Fibroblast of lung (primary cell): ENCODE measurements around the gene NDC1. TPM values are rescaled to one million over a fixed set of nuclear protein-coding genes. Genes with fewer than 3 reads are reported as not detected.

ENCODE experiments used
- DNase-seq, 2 donors: peaks; one replicate each; pipeline versions ENCODE4 v3.0.0 to v3.0.0-alpha.2; 2010; ENCODE audit warnings: low read depth in 2 of 2
- H2AFZ ChIP-seq: 2 replicates; pipeline ENCODE4 v1.5.1; 2012; ENCODE audit warnings: low read length, control low read depth, inconsistent platforms
- H3K27ac ChIP-seq: 2 replicates; pipeline ENCODE4 v1.5.1; 2011; ENCODE audit warnings: low read length, control low read depth; ENCODE audit not compliant: insufficient read depth
- H3K27me3 ChIP-seq: 2 replicates; pipeline ENCODE4 v1.5.1; 2011; ENCODE audit warnings: mild to moderate bottlenecking, low read length; ENCODE audit not compliant: control insufficient read depth, insufficient read depth
- H3K36me3 ChIP-seq: 2 replicates; pipeline ENCODE4 v1.5.1; 2011; ENCODE audit warnings: low read length; ENCODE audit not compliant: control insufficient read depth, insufficient read depth
- H3K4me1 ChIP-seq: 2 replicates; pipeline ENCODE4 v1.5.1; 2011; ENCODE audit warnings: low read length; ENCODE audit not compliant: control insufficient read depth, insufficient read depth; ENCODE audit errors: extremely low read depth
- H3K4me2 ChIP-seq: 2 replicates; pipeline ENCODE4 v1.5.1; 2011; ENCODE audit warnings: low read length, control low read depth; ENCODE audit not compliant: insufficient read depth; ENCODE audit errors: extremely low read depth
- H3K4me3 ChIP-seq, 4 experiments: fragments of 200-600 bp in 1 of 4; sonication (generic) in 1 of 4; replicated peaks in 1 of 4; 2 replicates each; pipeline ENCODE4 v1.5.1; 2011 to 2016; ENCODE audit warnings: low read length in 4 of 4, low read depth in 3 of 4, mild to moderate bottlenecking in 3 of 4, control low read depth in 2 of 4, inconsistent platforms in 1 of 4, mixed read lengths in 1 of 4; ENCODE audit not compliant: insufficient read depth in 1 of 4; ENCODE audit errors: control extremely low read depth in 1 of 4
- H3K79me2 ChIP-seq: 2 replicates; pipeline ENCODE4 v1.5.1; 2012; ENCODE audit warnings: mild to moderate bottlenecking, low read length, inconsistent platforms; ENCODE audit not compliant: control insufficient read depth, insufficient read depth
- H3K9ac ChIP-seq: 2 replicates; pipeline ENCODE4 v1.5.1; 2011; ENCODE audit warnings: mild to moderate bottlenecking, low read length, control low read depth; ENCODE audit not compliant: insufficient read depth
- H3K9me3 ChIP-seq: 2 replicates; pipeline ENCODE4 v1.5.1; 2012; ENCODE audit warnings: low read depth, low read length; ENCODE audit not compliant: control insufficient read depth, insufficient read depth
- H4K20me1 ChIP-seq: 2 replicates; pipeline ENCODE4 v1.5.1; 2011; ENCODE audit warnings: low read length; ENCODE audit not compliant: control insufficient read depth, insufficient read depth; ENCODE audit errors: extremely low read depth
- EZH2 ChIP-seq: IDR thresholded peaks from 2 replicates; pipeline ENCODE4 v1.5.1; 2012; ENCODE audit warnings: low read length, control low read depth, mild to moderate bottlenecking; ENCODE audit errors: missing control alignments
- polyA plus RNA-seq, 2 donors: library from polyadenylated mRNA; depleted of rRNA in 1 of 2; stranded (reverse) in 1 of 2; unstranded in 1 of 2; fragments of >200 nt; gene quantifications; 2 replicates each; pipeline ENCODE4 v1.2.1, GENCODE V29; 2011 to 2012; ENCODE audit warnings: missing spikeins in 1 of 2
- total RNA-seq: library from RNA; depleted of rRNA; stranded (reverse); fragments of >200 nt; gene quantifications from 2 replicates; pipeline ENCODE4 v1.2.1, GENCODE V29; 2014
- TF ChIP-seq, protein P1 (sequence below), 2 donors: IDR thresholded peaks in 1 of 2; conservative IDR thresholded peaks in 1 of 2; 1 replicate in 1 of 2; 2 replicates in 1 of 2; pipeline ENCODE4 v1.5.1; 2011 to 2012; ENCODE audit warnings: low read length in 2 of 2, control low read depth in 1 of 2, inconsistent platforms in 1 of 2, low read depth in 1 of 2, mild to moderate bottlenecking in 1 of 2

The NDC1 gene
- total and polyA plus RNA-seq, 2 donors (not counting 1 experiment from before 2014, with no cell fraction given): 11.6 to 14.3 TPM

DNA sequence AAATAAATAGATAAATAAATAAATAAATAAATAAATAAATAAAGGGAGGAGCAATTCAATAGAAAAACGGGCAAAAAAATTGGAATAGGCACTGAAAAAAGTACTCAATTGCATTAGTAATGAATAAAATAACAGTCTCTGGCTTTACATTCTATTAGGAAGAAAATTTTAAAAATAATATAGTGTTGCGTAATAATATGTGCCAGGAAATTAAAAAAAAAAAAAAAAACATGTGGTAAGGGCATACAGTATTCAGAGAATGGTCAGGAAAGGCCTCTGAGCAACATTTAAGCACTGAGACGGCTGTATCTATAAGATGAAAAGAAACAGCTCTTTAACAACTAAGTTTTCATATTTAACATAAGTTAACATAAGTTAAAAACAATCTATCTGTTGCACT is 50.4 kb downstream of the NDC1 start:
- TF ChIP-seq, protein P1, sequence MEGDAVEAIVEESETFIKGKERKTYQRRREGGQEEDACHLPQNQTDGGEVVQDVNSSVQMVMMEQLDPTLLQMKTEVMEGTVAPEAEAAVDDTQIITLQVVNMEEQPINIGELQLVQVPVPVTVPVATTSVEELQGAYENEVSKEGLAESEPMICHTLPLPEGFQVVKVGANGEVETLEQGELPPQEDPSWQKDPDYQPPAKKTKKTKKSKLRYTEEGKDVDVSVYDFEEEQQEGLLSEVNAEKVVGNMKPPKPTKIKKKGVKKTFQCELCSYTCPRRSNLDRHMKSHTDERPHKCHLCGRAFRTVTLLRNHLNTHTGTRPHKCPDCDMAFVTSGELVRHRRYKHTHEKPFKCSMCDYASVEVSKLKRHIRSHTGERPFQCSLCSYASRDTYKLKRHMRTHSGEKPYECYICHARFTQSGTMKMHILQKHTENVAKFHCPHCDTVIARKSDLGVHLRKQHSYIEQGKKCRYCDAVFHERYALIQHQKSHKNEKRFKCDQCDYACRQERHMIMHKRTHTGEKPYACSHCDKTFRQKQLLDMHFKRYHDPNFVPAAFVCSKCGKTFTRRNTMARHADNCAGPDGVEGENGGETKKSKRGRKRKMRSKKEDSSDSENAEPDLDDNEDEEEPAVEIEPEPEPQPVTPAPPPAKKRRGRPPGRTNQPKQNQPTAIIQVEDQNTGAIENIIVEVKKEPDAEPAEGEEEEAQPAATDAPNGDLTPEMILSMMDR (conservative IDR thresholded peaks at IDR 0.05 in 1 of 2, IDR thresholded peaks at IDR 0.05 in 1 of 2; ENCODE audit: low read depth in 1 of 2, low read length in 2 of 2): no peak
- no peak for TF ChIP-seq EZH2
- H3K36me3 ChIP-seq: no peaks in the 10 kb centered on the region

DNA sequence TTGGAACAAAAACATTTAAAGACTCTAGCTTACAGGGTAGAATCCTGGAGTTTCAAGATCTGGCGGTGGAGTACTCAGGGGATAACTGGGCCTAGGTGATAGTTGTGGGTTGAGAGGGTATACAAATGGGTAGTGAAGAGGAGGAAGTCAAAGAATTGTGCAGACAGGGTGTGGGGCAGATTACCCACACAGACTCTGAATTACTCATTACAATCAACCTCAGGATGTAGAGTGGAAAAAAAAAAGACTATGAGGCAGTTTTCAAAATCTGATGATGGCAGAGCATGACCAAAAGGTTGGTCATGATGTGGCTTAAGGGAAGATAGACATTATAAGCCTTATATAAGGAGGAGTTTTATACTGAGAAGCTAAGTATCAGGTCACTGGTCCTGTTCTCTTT is 55.0 kb downstream of the NDC1 start:
- H3K36me3 ChIP-seq: no peaks in the 10 kb centered on the region
- H3K79me2 ChIP-seq: no peaks in the 10 kb centered on the region
- no peak overlapping the region for H3K27ac ChIP-seq
- DNase-seq: peak in 1 of 2 donors; percentile 36
- no peak overlapping the region for H2AFZ ChIP-seq
- H3K4me3 ChIP-seq: no peak overlapping the region
- H3K4me1 ChIP-seq: peaks cover 3% of the 10 kb centered on the region
- no peaks in the 10 kb centered on the region for H3K27me3 ChIP-seq
- TF ChIP-seq, protein P1 (conservative IDR thresholded peaks at IDR 0.05 in 1 of 2, IDR thresholded peaks at IDR 0.05 in 1 of 2; ENCODE audit: low read depth in 1 of 2, low read length in 2 of 2): no peak
- TF ChIP-seq EZH2: no peak
- H4K20me1 ChIP-seq: no peaks in the 10 kb centered on the region
- no peaks in the 10 kb centered on the region for H3K9me3 ChIP-seq
- no peak overlapping the region for H3K4me2 ChIP-seq
- no peak overlapping the region for H3K9ac ChIP-seq

More for the DNA sequence above, 50.4 kb downstream of the NDC1 start:
- H3K9ac ChIP-seq: no peak overlapping the region
- no peak overlapping the region for H3K4me2 ChIP-seq
- no peak overlapping the region for H3K27ac ChIP-seq
- H4K20me1 ChIP-seq: no peaks in the 10 kb centered on the region
- no peak for DNase-seq
- H3K9me3 ChIP-seq: no peaks in the 10 kb centered on the region
- H3K79me2 ChIP-seq: no peaks in the 10 kb centered on the region
- no peak overlapping the region for H2AFZ ChIP-seq
- no peaks in the 10 kb centered on the region for H3K4me1 ChIP-seq
- H3K4me3 ChIP-seq: no peak overlapping the region
- H3K27me3 ChIP-seq: no peaks in the 10 kb centered on the region

DNA sequence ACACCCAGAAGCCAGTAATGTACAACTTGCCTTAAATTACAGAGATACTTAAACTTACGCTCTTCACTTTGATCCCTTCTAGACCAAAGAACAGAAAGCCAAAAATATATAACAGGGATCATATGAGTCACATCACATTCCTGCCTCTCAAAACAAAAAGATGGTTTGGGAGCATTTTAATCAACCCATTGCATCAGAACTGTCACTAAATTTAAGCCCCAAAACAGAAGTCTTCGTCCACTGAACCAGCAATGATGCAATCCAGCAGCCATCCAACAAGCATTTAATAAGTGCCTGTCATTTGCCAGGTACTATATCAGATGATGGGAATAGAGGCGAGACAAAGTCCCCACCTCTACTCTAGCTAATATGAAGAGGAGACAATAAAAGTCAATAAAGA is 56.4 kb downstream of the NDC1 start:
- DNase-seq: peak; percentile 56 to 72
- Histone ChIP-seq H3K27ac (no peak overlapping the region), H4K20me1 (no peaks in the 10 kb centered on the region), H3K79me2 (no peaks in the 10 kb centered on the region), H3K36me3 (no peaks in the 10 kb centered on the region), H3K27me3 (no peaks in the 10 kb centered on the region), H2AFZ (no peak overlapping the region), H3K4me2 (no peak overlapping the region), H3K4me1 (peaks cover 3% of the 10 kb centered on the region), H3K4me3 (no peak overlapping the region), H3K9ac (no peak overlapping the region), H3K9me3 (no peaks in the 10 kb centered on the region)
- no peak for TF ChIP-seq EZH2
- TF ChIP-seq, protein P1 (conservative IDR thresholded peaks at IDR 0.05 in 1 of 2, IDR thresholded peaks at IDR 0.05 in 1 of 2; ENCODE audit: low read depth in 1 of 2, low read length in 2 of 2): no peak
